Thyroid gland (tissue), 4 donors: ENCODE results near the gene RPUSD4.

Experiments used
- CTCF ChIP-seq, 6 experiments: fragments of 200-600 bp in 3 of 6; fragments of 450-650 bp in 3 of 6; sonication (generic) in 3 of 6; IDR thresholded peaks; one replicate each; pipeline ENCODE4 v1.5.1; 2016 to 2019; ENCODE audit warnings: antibody characterized with exemption in 6 of 6, mild to moderate bottlenecking in 2 of 6, inconsistent platforms in 1 of 6, moderate library complexity in 1 of 6
- POLR2A ChIP-seq, 2 donors: fragments of 450-650 bp; IDR thresholded peaks; one replicate each; pipeline ENCODE4 v1.6.1; 2017; ENCODE audit warnings: antibody characterized with exemption in 2 of 2, mild to moderate bottlenecking in 2 of 2, moderate library complexity in 1 of 2

DNA sequence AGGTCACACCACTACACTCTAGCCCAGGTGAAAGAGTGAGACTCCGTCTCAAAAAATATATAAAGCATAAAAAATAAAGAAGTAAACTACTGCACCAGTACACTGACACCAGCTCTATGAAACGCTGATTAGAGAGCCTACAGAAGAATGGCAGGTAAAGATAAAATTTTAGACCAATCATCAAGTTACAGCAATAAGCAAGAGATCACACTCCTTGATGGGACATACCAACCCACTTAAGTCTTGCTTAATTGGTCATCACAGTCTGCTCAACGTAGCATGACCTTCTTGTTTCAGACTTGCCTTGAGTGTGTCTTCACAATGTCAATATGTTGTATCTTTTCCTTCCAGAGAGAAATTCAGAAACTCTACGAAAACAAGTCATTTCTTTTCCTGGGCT, 44.8 kb upstream of the RPUSD4 start:
- TF ChIP-seq CTCF (IDR thresholded peaks at IDR 0.05): no peak
- TF ChIP-seq POLR2A (IDR thresholded peaks at IDR 0.05): no peak
